Loucy (cell line): Measurements from ENCODE around the gene ADAD2.

Experiments used
- EZH2phosphoT487 ChIP-seq: fragments of 200-600 bp; IDR thresholded peaks from 2 replicates; pipeline ENCODE4 v1.6.1; 2018; ENCODE audit warnings: antibody characterized with exemption, mild to moderate bottlenecking, moderate library complexity, borderline replicate concordance
- TF ChIP-seq, protein P1 (sequence below): fragments of 200-600 bp; sonication (generic); conservative IDR thresholded peaks from 2 replicates; pipeline ENCODE4 v1.5.1; 2014; ENCODE audit warnings: mild to moderate bottlenecking, antibody characterized with exemption, low read length

DNA sequence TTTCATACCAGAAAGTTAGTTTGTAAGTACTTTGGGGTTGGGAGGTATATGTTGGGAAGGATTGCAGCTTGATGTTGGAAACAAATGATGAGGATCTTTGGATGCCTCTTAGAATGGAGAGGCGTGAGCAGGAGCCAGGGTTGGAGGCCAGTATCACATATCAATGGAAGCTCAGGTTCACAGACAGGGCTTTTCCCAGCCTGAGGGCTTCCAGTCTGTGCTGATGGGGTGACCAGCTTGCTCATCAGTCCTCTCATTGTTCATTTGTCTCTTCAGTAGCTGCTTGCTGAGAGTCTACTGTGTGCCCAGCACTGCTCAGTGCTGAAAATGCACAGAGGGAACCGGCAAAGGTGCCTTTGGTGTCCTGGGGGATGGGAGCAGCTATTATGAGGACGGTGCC, 40.0 kb upstream of the ADAD2 start:
- TF ChIP-seq, protein P1, sequence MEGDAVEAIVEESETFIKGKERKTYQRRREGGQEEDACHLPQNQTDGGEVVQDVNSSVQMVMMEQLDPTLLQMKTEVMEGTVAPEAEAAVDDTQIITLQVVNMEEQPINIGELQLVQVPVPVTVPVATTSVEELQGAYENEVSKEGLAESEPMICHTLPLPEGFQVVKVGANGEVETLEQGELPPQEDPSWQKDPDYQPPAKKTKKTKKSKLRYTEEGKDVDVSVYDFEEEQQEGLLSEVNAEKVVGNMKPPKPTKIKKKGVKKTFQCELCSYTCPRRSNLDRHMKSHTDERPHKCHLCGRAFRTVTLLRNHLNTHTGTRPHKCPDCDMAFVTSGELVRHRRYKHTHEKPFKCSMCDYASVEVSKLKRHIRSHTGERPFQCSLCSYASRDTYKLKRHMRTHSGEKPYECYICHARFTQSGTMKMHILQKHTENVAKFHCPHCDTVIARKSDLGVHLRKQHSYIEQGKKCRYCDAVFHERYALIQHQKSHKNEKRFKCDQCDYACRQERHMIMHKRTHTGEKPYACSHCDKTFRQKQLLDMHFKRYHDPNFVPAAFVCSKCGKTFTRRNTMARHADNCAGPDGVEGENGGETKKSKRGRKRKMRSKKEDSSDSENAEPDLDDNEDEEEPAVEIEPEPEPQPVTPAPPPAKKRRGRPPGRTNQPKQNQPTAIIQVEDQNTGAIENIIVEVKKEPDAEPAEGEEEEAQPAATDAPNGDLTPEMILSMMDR, result no peak
- no peak for TF ChIP-seq EZH2phosphoT487
